Left lung (tissue), 10 donors: ENCODE results near the gene BPIFA3. TPM values are rescaled to one million over a fixed set of nuclear protein-coding genes. Genes with fewer than 3 reads are reported as not detected.

ENCODE experiments used
- ATAC-seq: fragments of 200-7000 bp; cut with Tn5 transposase; one replicate; pipeline ENCODE4 v1.9.1; 2020; ENCODE audit warnings: moderate library complexity
- DNase-seq, 4 donors: peaks; one replicate each; pipeline ENCODE4 v3.0.0-alpha.2; 2013 to 2020
- H3K27ac ChIP-seq, 2 donors: fragments of 200-600 bp; sonication (generic) in 1 of 2; one replicate each; pipeline versions ENCODE4 v1.5.0 to v1.8.0; 2020 to 2021
- H3K27me3 ChIP-seq, 2 donors: fragments of 200-600 bp; sonication (generic) in 1 of 2; one replicate each; pipeline versions ENCODE4 v1.5.0 to v1.8.0; 2020 to 2021
- H3K36me3 ChIP-seq, 2 donors: fragments of 200-600 bp; sonication (generic) in 1 of 2; one replicate each; pipeline versions ENCODE4 v1.5.0 to v1.8.0; 2020 to 2021
- H3K4me1 ChIP-seq, 2 donors: fragments of 200-600 bp; one replicate each; pipeline ENCODE4 v1.8.0; 2021
- H3K4me3 ChIP-seq, 2 donors: fragments of 200-600 bp; sonication (generic) in 1 of 2; one replicate each; pipeline versions ENCODE4 v1.5.0 to v1.8.0; 2020 to 2021; ENCODE audit warnings: mild to moderate bottlenecking in 1 of 2
- H3K9me3 ChIP-seq, 2 donors: fragments of 200-600 bp; sonication (generic) in 1 of 2; one replicate each; pipeline versions ENCODE4 v1.5.0 to v1.8.0; 2020 to 2021
- intact Hi-C, 2 donors: fragments of 100-400 bp; cut with DNase I; formaldehyde crosslinking; loops; one replicate each; pipeline versions ENCODE4 v1.11.2 to v1.14.2; 2022
- polyA plus RNA-seq, 6 donors: library from polyadenylated mRNA; unstranded; fragments of 120-200 nt; gene quantifications; one replicate each; pipeline ENCODE4 v1.2.1, GENCODE V29; 2013; ENCODE audit not compliant: insufficient read length in 6 of 6
- total RNA-seq, 2 donors: library from RNA; stranded (reverse); fragmentation: NEBNext Ultra II Directional; extraction: Animal tissue kit (Norgen Biotek cat#: 25700); gene quantifications; one replicate each; pipeline ENCODE4 v1.2.1, GENCODE V29; 2021
- TF ChIP-seq, protein P1 (sequence below), 2 donors: fragments of 200-600 bp; sonication (generic) in 1 of 2; IDR thresholded peaks; one replicate each; pipeline versions ENCODE4 v1.5.0 to v1.8.0; 2021; ENCODE audit warnings: antibody characterized with exemption in 2 of 2
- donor health status: DM: no; HTN: yes; CAD: no.
- donor health status: DM: no; HTN: no; CAD: no.

BPIFA3 gene
- total and polyA plus RNA-seq, 8 donors = not detected

DNA sequence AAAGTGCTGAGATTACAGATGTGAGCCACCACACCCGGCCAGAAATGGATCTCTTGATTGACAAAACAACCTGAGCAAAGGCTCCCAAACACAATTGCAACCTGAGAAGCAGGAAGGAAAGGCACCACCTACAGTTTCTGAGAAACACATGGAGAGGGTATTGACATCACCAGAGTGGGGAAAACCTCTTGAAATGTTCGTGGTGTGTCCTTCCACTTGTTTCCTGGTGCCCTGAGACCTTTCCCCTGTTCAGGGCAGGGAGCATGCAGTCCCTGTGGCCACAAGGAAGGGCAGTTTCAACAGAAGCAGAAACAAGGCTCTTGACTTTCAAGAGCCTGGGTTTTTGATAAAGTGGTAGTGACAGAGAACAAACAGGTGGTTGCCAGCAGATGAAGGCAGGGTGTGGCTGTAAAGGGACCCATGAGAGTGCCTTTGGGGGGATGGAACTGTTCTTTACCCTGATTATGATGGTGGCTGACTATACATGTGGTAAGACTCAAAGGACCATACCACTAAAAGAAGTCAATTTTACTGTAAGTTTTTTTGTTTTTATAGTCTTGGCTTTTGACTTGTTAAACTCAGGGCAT, 15.4 kb downstream of the BPIFA3 start:
- Histone ChIP-seq H3K36me3 (no peaks in the 10 kb centered on the region), H3K27me3 (peaks cover 0 to 11% of the 10 kb centered on the region in 2 donors), H3K4me3 (no peak overlapping the region), H3K9me3 (no peaks in the 10 kb centered on the region), H3K4me1 (no peaks in the 10 kb centered on the region), H3K27ac (no peak overlapping the region)
- intact Hi-C loops = no loop called here
- peak; percentile 94 for ATAC-seq
- peak in 2 of 4 donors; percentile 24 to 65 for DNase-seq
- TF ChIP-seq, protein P1, sequence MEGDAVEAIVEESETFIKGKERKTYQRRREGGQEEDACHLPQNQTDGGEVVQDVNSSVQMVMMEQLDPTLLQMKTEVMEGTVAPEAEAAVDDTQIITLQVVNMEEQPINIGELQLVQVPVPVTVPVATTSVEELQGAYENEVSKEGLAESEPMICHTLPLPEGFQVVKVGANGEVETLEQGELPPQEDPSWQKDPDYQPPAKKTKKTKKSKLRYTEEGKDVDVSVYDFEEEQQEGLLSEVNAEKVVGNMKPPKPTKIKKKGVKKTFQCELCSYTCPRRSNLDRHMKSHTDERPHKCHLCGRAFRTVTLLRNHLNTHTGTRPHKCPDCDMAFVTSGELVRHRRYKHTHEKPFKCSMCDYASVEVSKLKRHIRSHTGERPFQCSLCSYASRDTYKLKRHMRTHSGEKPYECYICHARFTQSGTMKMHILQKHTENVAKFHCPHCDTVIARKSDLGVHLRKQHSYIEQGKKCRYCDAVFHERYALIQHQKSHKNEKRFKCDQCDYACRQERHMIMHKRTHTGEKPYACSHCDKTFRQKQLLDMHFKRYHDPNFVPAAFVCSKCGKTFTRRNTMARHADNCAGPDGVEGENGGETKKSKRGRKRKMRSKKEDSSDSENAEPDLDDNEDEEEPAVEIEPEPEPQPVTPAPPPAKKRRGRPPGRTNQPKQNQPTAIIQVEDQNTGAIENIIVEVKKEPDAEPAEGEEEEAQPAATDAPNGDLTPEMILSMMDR (IDR thresholded peaks at IDR 0.05) = no peak

DNA sequence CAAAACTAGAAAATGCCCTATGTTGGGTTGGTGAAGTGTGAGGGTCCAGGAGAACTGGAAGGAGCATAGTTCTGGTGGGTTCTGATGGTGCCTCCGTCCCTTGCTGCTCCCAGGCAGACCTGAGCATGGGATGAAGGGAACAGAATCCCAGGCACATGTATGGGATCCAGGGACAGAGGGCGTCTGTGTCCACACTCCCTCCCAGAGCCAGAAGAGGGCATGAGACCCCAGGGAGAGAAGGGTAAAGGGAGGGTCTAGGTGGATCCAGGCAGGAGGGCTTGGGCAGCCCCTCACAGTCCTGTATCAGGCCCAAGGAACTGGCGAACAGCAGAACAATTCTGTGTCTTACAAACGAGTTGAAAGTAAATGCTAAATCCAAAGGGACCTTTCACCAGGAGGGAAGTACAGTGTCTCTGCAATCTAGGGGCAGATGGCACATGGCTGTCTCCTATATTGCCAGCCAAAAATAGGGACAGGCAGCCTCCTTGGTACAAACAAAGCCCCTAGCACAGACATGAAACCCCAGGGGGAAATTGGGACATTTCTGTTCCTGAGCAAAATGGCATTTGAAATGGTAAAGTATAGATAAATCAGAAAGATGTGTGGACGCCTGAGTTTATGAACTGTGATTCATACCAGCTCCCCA, 16.1 kb downstream of the BPIFA3 start:
- intact Hi-C loops = no loop called here
- no peak for DNase-seq
- peaks cover 0 to 11% of the 10 kb centered on the region in 2 donors for H3K27me3 ChIP-seq
- H3K27ac ChIP-seq = no peak overlapping the region
- H3K4me1 ChIP-seq = no peaks in the 10 kb centered on the region
- no peaks in the 10 kb centered on the region for H3K36me3 ChIP-seq
- ATAC-seq = peak; percentile 16
- TF ChIP-seq, protein P1 (IDR thresholded peaks at IDR 0.05) = no peak
- no peaks in the 10 kb centered on the region for H3K9me3 ChIP-seq
- H3K4me3 ChIP-seq = no peak overlapping the region

DNA sequence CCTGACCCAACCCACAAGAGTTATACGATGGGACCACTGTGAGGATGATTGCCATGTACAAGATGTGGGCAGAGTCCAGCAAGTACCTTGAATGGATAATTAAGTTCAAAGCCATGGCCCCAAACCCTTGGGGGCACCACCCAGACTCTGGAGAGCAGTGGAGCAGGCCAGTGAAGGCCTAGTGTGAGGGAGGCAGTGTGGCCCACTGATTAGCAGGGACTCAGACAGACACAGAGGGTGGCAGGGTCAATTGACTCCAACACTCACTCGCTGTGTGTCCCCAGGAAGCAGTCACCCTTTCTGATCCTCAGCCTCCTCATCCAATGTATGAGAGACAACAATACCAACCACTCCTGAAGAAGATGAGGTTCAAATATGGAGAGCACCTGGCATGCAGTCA, 16.9 kb downstream of the BPIFA3 start:
- no peaks in the 10 kb centered on the region for H3K9me3 ChIP-seq
- peaks cover 0 to 11% of the 10 kb centered on the region in 2 donors for H3K27me3 ChIP-seq
- no peak for DNase-seq
- H3K4me1 ChIP-seq = no peaks in the 10 kb centered on the region
- ATAC-seq = no peak
- intact Hi-C loops = no loop called here
- TF ChIP-seq, protein P1 (IDR thresholded peaks at IDR 0.05) = no peak
- no peak overlapping the region for H3K27ac ChIP-seq
- no peaks in the 10 kb centered on the region for H3K36me3 ChIP-seq
- H3K4me3 ChIP-seq = no peak overlapping the region

DNA sequence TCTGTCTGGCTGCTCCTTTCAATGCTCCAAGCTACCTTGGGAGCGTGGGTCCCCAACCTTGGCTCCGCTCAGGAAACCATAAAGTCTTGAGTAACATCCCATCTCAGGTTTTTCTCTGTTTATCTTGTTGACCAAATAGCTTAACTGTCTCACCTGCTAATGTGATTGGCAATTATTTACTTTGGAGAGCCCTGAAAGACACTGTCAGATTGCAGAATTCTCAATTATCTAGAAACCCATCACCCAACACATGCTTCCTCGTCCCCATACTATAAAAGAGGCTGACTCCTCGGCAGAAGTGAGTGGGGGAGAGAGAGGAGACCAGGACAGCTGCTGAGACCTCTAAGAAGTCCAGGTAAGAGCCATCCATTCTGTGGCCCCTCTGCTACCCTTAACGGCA, 18.5 kb downstream of the BPIFA3 start, which contains the start of gene BPIFA1:
BPIFA1 (plus strand) TSS at position 301 of the 400 bp plus-strand sequence. CDS start 1,716 bp downstream, outside the sequence.
- ATAC-seq = no peak

DNA sequence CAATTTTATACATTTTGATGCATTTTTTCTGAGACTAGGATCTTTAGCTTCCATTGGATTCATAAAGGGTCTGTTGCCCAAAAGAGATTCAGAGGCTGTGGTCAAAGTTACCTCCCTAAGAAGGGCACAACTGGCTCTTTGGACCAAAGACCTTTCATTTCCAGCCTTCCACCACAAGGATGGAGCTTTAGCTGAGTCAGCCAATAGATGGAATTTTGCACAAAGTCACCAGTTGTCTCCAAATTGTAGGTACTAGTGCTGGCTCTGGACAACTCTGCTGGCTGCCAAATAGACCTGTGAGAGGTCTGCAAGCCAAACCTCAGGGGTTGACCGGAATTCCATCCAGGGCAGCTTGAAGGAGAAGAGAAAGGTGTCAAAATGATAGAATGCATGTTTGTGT, 19.2 kb downstream of the BPIFA3 start:
- DNase-seq = no peak
- Histone ChIP-seq H3K27me3 (peaks cover 0 to 11% of the 10 kb centered on the region in 2 donors), H3K4me3 (no peak overlapping the region), H3K9me3 (no peaks in the 10 kb centered on the region), H3K4me1 (no peaks in the 10 kb centered on the region), H3K36me3 (no peaks in the 10 kb centered on the region), H3K27ac (no peak overlapping the region)
- TF ChIP-seq, protein P1 (IDR thresholded peaks at IDR 0.05) = no peak
- intact Hi-C loops = no loop called here
- no peak for ATAC-seq

More for the DNA sequence above, 18.5 kb downstream of the BPIFA3 start, which contains the start of gene BPIFA1:
- Histone ChIP-seq H3K4me1 (no peaks in the 10 kb centered on the region), H3K36me3 (no peaks in the 10 kb centered on the region), H3K4me3 (no peak within 1 kb of the TSS), H3K27ac (no peak within 1 kb of the TSS), H3K9me3 (no peaks in the 10 kb centered on the region), H3K27me3 (peaks cover 0 to 11% of the 10 kb centered on the region in 2 donors)
- no peak for DNase-seq
- TF ChIP-seq, protein P1 (IDR thresholded peaks at IDR 0.05) = no peak
- intact Hi-C loops = no loop called here
